H1 (cell line): ENCODE data around the gene MTHFD1. TPM values are rescaled to one million over a fixed set of nuclear protein-coding genes. Genes with fewer than 3 reads are reported as not detected.

Experiments used
- CEBPB ChIP-seq: IDR thresholded peaks from 2 replicates; pipeline ENCODE4 v1.6.1; 2012; ENCODE audit warnings: low read depth, low read length
- HDAC6 ChIP-seq: IDR thresholded peaks from one replicate; pipeline ENCODE4 v1.7.1; 2012; ENCODE audit warnings: low read depth, mild to moderate bottlenecking, inconsistent platforms, low read length, moderate library complexity
- JUN ChIP-seq: IDR thresholded peaks from 2 replicates; pipeline ENCODE4 v1.6.1; 2011; ENCODE audit warnings: low read depth, mild to moderate bottlenecking, improper control_type of control experiment, low read length
- KDM1A ChIP-seq: fragments of 200-600, 300-600 bp; sonication (generic); IDR thresholded peaks from 2 replicates; pipeline ENCODE4 v1.7.1; 2016; ENCODE audit warnings: mild to moderate bottlenecking, low read length, borderline replicate concordance
- SP1 ChIP-seq: IDR thresholded peaks from 2 replicates; pipeline ENCODE4 v1.6.1; 2011; ENCODE audit warnings: low read depth, low read length
- SP2 ChIP-seq: IDR thresholded peaks from 2 replicates; pipeline ENCODE4 v1.6.1; 2012; ENCODE audit warnings: mild to moderate bottlenecking, low read length, inconsistent platforms
- TAF7 ChIP-seq: optimal IDR thresholded peaks from 2 replicates; pipeline ENCODE3; 2011; ENCODE audit warnings: low read depth, mild to moderate bottlenecking, inconsistent platforms, low read length, moderate library complexity, borderline replicate concordance
- polyA plus RNA-seq, 7 experiments: library from polyadenylated mRNA; depleted of rRNA in 3 of 7; stranded (reverse) in 5 of 7; unstranded in 2 of 7; fragments of >200 nt in 5 of 7; fragments of 200-250 nt in 2 of 7; gene quantifications; 1 replicate in 5 of 7; 2 replicates in 1 of 7; 4 replicates in 1 of 7; pipeline versions ENCODE4 v1.2.1 to v1.2.3, GENCODE V29; 2011 to 2013; ENCODE audit warnings: missing spikeins in 2 of 7, mixed read lengths in 2 of 7
- total RNA-seq: library from RNA; stranded (reverse); fragmentation: NEBNext Ultra II Directional; extraction: Animal tissue kit (Norgen Biotek cat#: 25700); gene quantifications from 2 replicates; pipeline ENCODE4 v1.2.1, GENCODE V29; 2021
- TF ChIP-seq, protein P1 (sequence below): IDR thresholded peaks from 2 replicates; pipeline ENCODE4 v1.6.1; 2012; ENCODE audit warnings: inconsistent platforms
- TF ChIP-seq, protein P2 (sequence below): IDR thresholded peaks from 2 replicates; pipeline ENCODE4 v1.6.1; 2012; ENCODE audit warnings: inconsistent platforms

MTHFD1 gene
- total and polyA plus RNA-seq, 2 of the 8 experiments (the other 6 are each of a cell fraction or from before 2014, with no cell fraction given) = 79.7 to 332 TPM

DNA sequence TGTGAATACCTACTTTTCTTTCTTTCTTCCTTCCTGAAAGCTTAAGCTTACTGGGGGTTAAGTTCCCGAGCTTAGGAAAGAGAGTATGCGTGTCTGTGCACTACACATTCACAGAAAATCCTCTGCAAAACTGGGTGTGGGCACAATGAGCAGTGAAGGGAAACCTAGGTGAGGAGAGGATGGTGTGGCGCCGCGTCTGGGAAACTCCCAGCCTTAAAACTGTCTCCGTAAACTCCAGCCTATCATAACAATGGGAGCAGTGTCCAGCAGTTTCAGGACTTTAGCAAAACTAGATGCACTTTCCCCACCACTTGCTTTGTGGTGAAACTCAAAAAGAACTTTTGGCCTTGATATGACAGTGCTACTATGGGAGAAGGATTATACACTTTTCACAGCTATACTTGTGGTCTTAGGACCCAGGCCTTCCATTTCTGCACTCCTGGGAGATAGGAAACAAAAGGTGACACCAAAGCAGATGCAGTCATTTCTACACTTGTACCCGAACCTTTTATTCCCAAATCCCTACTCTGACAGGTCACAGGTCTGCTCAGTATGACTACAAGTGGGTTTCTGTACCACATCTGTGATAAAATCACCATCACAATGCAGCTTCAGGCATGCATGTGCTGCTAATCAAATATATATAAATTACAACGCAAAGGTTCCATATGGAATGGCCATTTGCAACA, 87.6 kb downstream of the MTHFD1 start (continued):
- TF ChIP-seq CEBPB = no peak
- no peak for TF ChIP-seq HDAC6
- no peak for TF ChIP-seq JUN
- no peak for TF ChIP-seq SP2
- TF ChIP-seq, protein P1, sequence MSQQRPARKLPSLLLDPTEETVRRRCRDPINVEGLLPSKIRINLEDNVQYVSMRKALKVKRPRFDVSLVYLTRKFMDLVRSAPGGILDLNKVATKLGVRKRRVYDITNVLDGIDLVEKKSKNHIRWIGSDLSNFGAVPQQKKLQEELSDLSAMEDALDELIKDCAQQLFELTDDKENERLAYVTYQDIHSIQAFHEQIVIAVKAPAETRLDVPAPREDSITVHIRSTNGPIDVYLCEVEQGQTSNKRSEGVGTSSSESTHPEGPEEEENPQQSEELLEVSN = no peak
- TF ChIP-seq TAF7 = no peak
- TF ChIP-seq, protein P2, sequence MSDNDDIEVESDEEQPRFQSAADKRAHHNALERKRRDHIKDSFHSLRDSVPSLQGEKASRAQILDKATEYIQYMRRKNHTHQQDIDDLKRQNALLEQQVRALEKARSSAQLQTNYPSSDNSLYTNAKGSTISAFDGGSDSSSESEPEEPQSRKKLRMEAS = no peak
- no peak for TF ChIP-seq SP1
- no peak for TF ChIP-seq KDM1A
